NOMO-1 (cell line): ENCODE data around the gene GTF2H2C_2.
"Not testable (repeated sequence)": the region's sequence is repeated elsewhere in the genome, so short reads cannot be mapped to it uniquely, and the experiment has no call there.

Source experiments
- DNase-seq, 2 experiments: peaks; one replicate each; lab custom pipeline; 2025; ENCODE audit not compliant: unreplicated experiment in 2 of 2; lab: John Stamatoyannopoulos, UW

Gene GTF2H2C_2

GRCh38 chr5:70415117-70415516 is at the start of gene GTF2H2C_2:
GTF2H2C_2 (plus strand) TSS chr5:70415368.
- DNase-seq: not testable (repeated sequence)

- not testable (repeated sequence) for DNase-seq
These were observed 14.0 kb upstream of the GTF2H2C_2 start for GRCh38 chr5:70400984-70401686.

- DNase-seq: not testable (repeated sequence)
These were observed 6.2 kb downstream of the GTF2H2C_2 start for GRCh38 chr5:70421322-70421721.

GRCh38 chr5:70423215-70423614 is 8.0 kb downstream of the GTF2H2C_2 start:
- not testable (repeated sequence) for DNase-seq

GRCh38 chr5:70438518-70438917 is 23.4 kb downstream of the GTF2H2C_2 start:
- not testable (repeated sequence) for DNase-seq

GRCh38 chr5:70449565-70449964 is 34.4 kb downstream of the GTF2H2C_2 start:
- DNase-seq: not testable (repeated sequence)

GRCh38 chr5:70451249-70451984 is 36.2 kb downstream of the GTF2H2C_2 start:
- DNase-seq: not testable (repeated sequence)

- not testable (repeated sequence) for DNase-seq
These were observed 41.9 kb downstream of the GTF2H2C_2 start for GRCh38 chr5:70457093-70457492.

- not testable (repeated sequence) for DNase-seq
These were observed 44.0 kb downstream of the GTF2H2C_2 start for GRCh38 chr5:70459188-70459587.

GRCh38 chr5:70461984-70462383 is 46.8 kb downstream of the GTF2H2C_2 start:
- DNase-seq: not testable (repeated sequence)

GRCh38 chr5:70464019-70464637 is 49.0 kb downstream of the GTF2H2C_2 start:
- not testable (repeated sequence) for DNase-seq

GRCh38 chr5:70469926-70470509 is 54.9 kb downstream of the GTF2H2C_2 start:
- DNase-seq: not testable (repeated sequence)
